GM03348 (cell line): ENCODE measurements around the gene API5.
A peak's percentile ranks its signal among the peaks of the same experiment; 100 is the strongest.

Experiments
- DNase-seq: peaks from one replicate; pipeline ENCODE4 v3.0.0; 2012; ENCODE audit warnings: low spot score

API5 gene

GRCh38 chr11:43360361-43361032 lies 48.7 kb downstream of the API5 start:
- DNase-seq, result no peak

GRCh38 chr11:43366677-43367076 lies 54.9 kb downstream of the API5 start:
- DNase-seq, result no peak

GRCh38 chr11:43367382-43368178 lies 55.8 kb downstream of the API5 start:
- no peak for DNase-seq

- no peak for DNase-seq
Measured at GRCh38 chr11:43376065-43376464, 64.3 kb downstream of the API5 start.

- DNase-seq, result peak; percentile 40
Measured at GRCh38 chr11:43376594-43376993, 64.8 kb downstream of the API5 start.

GRCh38 chr11:43377389-43377788 lies 65.6 kb downstream of the API5 start:
- no peak for DNase-seq

GRCh38 chr11:43378897-43379296 lies 67.1 kb downstream of the API5 start:
- DNase-seq, result no peak

GRCh38 chr11:43381802-43382201 lies 70.0 kb downstream of the API5 start:
- DNase-seq, result no peak

GRCh38 chr11:43382614-43383013 lies 70.8 kb downstream of the API5 start:
- no peak for DNase-seq

- DNase-seq, result no peak
Measured at GRCh38 chr11:43384393-43384792, 72.6 kb downstream of the API5 start.

- no peak for DNase-seq
Measured at GRCh38 chr11:43392713-43393112, 80.9 kb downstream of the API5 start.

- no peak for DNase-seq
Measured at GRCh38 chr11:43393765-43394355, 82.1 kb downstream of the API5 start.
